Measurements from ENCODE around the gene TBC1D10A.

TBC1D10A gene

DNA sequence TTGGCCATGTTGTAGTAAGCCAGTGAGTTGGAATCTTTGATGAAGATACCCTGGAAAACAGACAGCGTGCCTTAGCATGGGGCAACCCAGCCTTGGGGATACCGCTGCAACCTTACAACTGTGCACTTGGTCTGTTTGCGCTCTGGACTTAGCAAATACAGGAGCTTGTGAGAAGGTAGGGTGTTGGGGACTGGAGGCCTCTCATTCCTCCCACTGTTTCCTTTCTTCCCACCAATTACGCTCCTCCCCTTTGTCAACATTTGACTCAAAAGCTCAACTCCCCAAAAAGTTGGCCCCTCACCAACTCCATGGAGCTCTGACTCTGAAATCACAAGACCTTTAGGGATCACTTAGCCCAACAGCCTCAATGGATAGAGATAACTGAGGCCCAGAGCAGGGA, 7.9 kb upstream of the TBC1D10A start:
- ATAC-seq (no peak), DNase-seq (no peak)
- peaks cover 28% of the 10 kb centered on the region for H3K4me1 Mint-ChIP-seq
- H3K4me3 Mint-ChIP-seq = no peak overlapping the region
- peak overlapping the region; percentile 62 for H3K27ac Mint-ChIP-seq
- H3K36me3 Mint-ChIP-seq (ENCODE audit: low read depth) = peaks cover 65% of the 10 kb centered on the region
- H3K9me3 Mint-ChIP-seq = no peaks in the 10 kb centered on the region
- H3K27me3 Mint-ChIP-seq = no peaks in the 10 kb centered on the region

DNA sequence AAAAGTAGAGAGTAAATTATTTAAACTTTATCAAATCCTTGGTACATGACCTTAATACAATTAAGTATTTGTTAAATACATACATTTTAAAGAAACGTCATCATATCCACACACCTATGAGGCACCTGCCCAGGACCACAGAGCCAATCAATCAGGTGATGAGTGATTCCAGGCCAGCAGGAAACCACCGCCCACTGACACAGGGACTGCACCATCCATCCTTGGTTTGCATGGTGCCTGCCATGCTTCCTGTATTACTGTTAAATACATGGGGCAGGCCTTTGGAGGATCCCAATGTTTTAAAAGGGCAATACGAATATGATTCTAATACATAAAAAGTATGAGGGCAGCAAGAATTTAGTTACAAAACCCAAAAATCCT, 7.0 kb upstream of the TBC1D10A start:
- Mint-ChIP-seq H3K27ac (peak overlapping the region; percentile 13), H3K9me3 (no peaks in the 10 kb centered on the region), H3K4me1 (peaks cover 28% of the 10 kb centered on the region), H3K36me3 (ENCODE audit: low read depth) (peaks cover 56% of the 10 kb centered on the region), H3K4me3 (no peak overlapping the region), H3K27me3 (no peaks in the 10 kb centered on the region)
- DNase-seq (no peak), ATAC-seq (no peak)

DNA sequence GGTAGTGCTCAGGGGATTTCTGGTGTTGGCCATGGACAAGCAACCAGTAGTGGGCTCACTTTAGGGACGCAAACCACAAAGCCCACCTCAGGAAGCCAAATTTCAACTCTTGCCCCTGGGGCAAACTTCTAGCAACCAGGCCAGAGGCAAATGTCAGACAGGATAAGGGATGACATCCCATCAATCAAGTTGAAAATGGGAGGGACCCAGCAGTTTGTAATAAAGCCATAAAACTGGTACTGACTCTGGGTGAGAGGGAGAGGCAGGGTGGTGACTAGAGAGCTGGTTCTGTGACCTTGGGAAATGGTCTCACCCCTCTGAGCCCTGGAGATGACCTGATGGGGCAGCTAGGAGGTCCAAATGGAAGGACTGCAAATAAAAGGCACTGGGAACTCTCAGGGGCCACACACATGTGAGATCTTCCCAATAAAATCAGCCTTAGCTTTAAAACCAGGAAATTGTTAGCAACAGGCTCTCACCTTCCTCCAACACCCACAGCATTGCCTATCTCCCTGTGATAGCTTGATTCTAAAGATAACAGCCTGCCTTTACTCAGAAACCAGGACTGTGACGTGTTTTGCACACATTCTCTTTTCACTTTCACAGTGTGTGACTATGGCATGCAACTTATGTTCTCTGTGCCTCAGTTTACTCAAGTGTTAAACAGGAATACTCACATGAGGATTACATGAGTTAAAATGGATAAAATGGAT, 6.4 kb upstream of the TBC1D10A start:
- DNase-seq (no peak), ATAC-seq (peak; percentile 47)
- Mint-ChIP-seq H3K9me3 (no peaks in the 10 kb centered on the region), H3K27me3 (no peaks in the 10 kb centered on the region), H3K27ac (peak overlapping the region; percentile 53), H3K36me3 (ENCODE audit: low read depth) (peaks cover 53% of the 10 kb centered on the region), H3K4me1 (peaks cover 28% of the 10 kb centered on the region), H3K4me3 (no peak overlapping the region)

DNA sequence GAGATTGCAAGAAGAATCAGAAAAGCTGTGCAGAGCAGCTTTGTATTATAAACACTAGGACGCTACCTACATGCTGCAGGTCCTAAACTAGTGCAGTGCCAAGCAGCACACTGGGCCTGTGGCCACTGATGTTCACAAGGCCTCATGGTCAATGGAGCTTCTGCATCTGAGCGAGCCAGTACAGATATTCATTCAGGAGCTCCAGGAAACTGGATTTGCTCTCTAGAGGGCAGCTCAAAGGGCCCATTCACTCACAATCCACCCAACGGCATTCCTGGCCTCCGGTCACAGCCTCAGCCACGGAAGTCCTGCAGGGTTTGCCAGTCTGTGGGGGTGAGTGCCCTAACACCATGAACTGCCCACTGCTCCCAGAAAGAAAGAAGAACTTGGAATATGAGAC, 5.8 kb upstream of the TBC1D10A start:
- H3K27ac Mint-ChIP-seq = peak overlapping the region; percentile 53
- peaks cover 47% of the 10 kb centered on the region for H3K36me3 Mint-ChIP-seq (ENCODE audit: low read depth)

DNA sequence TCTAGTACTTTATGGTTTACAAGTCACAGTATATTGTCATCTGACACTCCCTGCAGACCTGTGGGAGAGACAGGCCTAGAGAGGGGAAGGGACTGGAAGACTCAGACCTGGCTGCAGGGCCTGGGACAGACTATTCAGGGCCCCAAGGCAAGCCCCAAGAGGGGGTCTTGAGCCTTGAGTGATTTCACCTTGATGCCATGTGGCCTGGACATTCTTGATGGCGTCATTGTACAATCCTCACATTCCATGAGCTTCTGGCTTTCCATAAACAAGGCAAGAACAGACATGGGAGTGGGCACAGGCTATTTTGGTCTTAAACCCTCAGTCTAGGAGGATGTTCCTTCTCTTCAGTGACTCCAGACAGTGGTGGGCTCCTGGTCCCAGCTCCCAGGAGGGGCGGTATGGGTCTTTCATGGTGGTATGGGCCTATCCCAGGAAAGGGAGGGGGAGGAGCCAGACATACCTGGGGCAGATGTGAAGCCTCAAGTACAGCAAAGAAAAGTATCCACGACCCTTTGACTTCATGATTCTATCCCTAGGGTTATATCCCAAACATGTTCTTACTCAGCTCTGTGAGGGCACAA, 1.8 kb upstream of the TBC1D10A start:
- no peaks in the 10 kb centered on the region for H3K9me3 Mint-ChIP-seq
- H3K4me3 Mint-ChIP-seq = no peak overlapping the region
- no peak for DNase-seq
- peaks cover 15% of the 10 kb centered on the region for H3K36me3 Mint-ChIP-seq (ENCODE audit: low read depth)
- ATAC-seq = no peak
- no peak overlapping the region for H3K27ac Mint-ChIP-seq
- H3K27me3 Mint-ChIP-seq = no peaks in the 10 kb centered on the region
- H3K4me1 Mint-ChIP-seq = peaks cover 44% of the 10 kb centered on the region

More for the DNA sequence above, 5.8 kb upstream of the TBC1D10A start:
- H3K4me1 Mint-ChIP-seq = peaks cover 32% of the 10 kb centered on the region
- ATAC-seq = no peak
- H3K27me3 Mint-ChIP-seq = no peaks in the 10 kb centered on the region
- no peaks in the 10 kb centered on the region for H3K9me3 Mint-ChIP-seq
- DNase-seq = no peak
- H3K4me3 Mint-ChIP-seq = no peak overlapping the region

DNA sequence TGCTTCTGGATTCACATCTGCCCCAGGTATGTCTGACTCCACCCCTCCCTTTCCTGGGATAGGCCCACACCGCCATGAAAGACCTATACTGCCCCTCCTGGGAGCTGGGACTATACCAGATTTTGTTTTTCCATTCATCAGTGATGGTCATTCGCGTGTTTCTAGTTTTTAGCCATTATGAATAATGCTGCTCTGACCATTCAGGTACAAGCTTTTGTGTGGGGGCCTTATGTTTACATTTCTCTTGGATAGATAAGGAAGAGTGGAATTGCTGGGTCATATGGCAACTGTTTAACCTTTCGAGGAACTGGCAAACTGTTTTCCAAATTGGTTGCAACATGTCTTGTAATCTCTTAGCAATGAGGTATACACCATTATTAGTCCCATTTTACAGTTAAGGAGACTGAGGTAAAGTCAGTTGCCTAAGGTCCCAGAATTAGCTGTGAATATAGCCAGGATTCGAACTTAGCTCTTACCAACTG, 1.2 kb upstream of the TBC1D10A start:
- no peak for DNase-seq
- H3K36me3 Mint-ChIP-seq (ENCODE audit: low read depth) = peaks cover 17% of the 10 kb centered on the region
- H3K27me3 Mint-ChIP-seq = no peaks in the 10 kb centered on the region
- ATAC-seq = no peak
- H3K4me3 Mint-ChIP-seq = peak overlapping the region; percentile 75
- peaks cover 47% of the 10 kb centered on the region for H3K4me1 Mint-ChIP-seq
- peak overlapping the region; percentile 61 for H3K27ac Mint-ChIP-seq
- no peaks in the 10 kb centered on the region for H3K9me3 Mint-ChIP-seq

DNA sequence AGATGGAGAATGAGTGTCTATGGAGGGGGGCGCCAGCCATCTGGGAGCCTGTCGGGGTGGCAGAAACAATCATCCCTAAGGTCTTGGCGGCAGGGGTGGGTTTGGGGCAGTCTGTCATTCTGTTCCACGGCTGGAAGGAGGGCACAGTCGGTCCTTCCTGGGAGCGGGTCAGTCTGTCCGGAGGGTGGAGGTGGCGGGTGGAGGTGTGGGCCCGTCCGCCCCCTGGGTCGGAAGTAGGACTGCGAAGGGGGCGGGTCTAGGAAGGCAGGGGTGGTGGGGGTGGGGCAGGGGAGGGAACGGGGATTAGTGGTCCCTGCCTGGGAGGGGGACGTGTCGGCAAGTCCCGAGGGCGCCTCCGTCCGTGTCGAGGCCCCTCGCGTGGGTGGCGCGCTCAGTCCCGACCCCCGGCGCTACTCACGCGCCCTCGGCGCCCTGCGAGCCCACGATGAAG, 461 bp downstream of the TBC1D10A start:
- ATAC-seq = peak; percentile 3
- Mint-ChIP-seq H3K9me3 (no peaks in the 10 kb centered on the region), H3K36me3 (ENCODE audit: low read depth) (peaks cover 18% of the 10 kb centered on the region), H3K27me3 (no peaks in the 10 kb centered on the region), H3K4me1 (peaks cover 52% of the 10 kb centered on the region), H3K4me3 (peak overlapping the region; percentile 75), H3K27ac (peak overlapping the region; percentile 72)
- no peak for DNase-seq

DNA sequence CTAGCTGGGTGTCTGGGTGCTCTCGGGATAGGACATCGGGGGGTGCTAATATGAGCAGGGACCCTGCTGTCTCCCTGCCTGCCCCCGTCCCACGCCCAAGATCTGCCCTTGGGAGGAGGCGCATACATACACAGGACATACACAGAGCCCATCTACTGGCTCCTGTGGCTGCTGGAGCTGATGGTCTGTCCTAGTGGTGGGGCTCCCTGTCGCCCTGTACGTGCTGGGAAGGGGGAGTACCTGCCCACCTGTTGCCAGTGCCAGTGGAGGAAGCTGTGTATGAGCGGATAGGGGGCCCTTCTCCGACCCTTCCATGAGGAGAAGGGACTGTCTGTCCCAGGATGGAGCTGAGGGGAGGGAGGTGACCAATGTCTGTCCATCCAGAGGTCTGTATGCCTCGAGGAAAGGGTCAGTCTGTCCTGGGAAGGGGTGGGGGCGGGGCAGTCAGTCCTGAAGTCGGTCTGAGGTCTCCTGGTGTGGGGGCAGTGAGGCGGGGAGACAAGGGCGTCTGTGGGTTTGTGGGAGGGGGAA, 952 bp downstream of the TBC1D10A start:
- Mint-ChIP-seq H3K9me3 (no peaks in the 10 kb centered on the region), H3K27ac (peak overlapping the region; percentile 72), H3K4me3 (peak overlapping the region; percentile 75), H3K27me3 (no peaks in the 10 kb centered on the region), H3K36me3 (ENCODE audit: low read depth) (peaks cover 17% of the 10 kb centered on the region), H3K4me1 (peaks cover 57% of the 10 kb centered on the region)
- no peak for ATAC-seq
- DNase-seq = no peak

DNA sequence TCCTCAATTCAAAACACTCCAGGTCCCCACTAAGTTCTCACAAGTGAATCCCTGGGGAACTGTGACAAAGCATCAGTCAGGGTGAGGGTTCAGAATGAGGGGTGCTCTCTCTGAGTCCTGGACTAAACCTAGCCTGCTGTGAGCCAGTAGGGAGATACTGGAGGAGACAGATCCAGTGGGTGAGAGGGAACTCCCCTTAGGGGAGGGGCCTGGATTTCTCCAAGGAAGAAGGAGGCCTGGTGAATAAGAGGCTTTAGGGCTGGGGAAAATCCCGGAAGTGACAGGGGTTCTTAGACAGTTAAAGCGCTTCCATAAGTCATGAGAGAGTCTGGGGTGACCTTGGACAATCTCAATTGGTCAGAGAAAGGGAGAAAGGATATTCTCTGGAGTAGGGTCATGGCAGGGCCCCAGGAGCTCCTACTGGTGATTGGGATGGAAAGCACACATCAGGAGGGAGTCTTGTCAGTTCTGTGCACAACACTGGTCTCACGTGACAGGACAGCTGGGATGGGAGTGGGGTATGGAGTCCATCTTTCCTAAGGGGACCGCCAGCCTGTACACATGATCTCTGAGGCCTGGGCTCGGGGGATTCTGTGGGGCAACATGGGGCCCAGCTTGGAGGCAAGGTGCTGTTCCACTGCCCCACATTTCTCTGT, 1.5 kb downstream of the TBC1D10A start:
- no peaks in the 10 kb centered on the region for H3K9me3 Mint-ChIP-seq
- no peaks in the 10 kb centered on the region for H3K27me3 Mint-ChIP-seq
- DNase-seq (no peak), ATAC-seq (no peak)
- H3K27ac Mint-ChIP-seq = peak overlapping the region; percentile 72
- peak overlapping the region; percentile 75 for H3K4me3 Mint-ChIP-seq
- H3K4me1 Mint-ChIP-seq = peaks cover 62% of the 10 kb centered on the region
- peaks cover 12% of the 10 kb centered on the region for H3K36me3 Mint-ChIP-seq (ENCODE audit: low read depth)

DNA sequence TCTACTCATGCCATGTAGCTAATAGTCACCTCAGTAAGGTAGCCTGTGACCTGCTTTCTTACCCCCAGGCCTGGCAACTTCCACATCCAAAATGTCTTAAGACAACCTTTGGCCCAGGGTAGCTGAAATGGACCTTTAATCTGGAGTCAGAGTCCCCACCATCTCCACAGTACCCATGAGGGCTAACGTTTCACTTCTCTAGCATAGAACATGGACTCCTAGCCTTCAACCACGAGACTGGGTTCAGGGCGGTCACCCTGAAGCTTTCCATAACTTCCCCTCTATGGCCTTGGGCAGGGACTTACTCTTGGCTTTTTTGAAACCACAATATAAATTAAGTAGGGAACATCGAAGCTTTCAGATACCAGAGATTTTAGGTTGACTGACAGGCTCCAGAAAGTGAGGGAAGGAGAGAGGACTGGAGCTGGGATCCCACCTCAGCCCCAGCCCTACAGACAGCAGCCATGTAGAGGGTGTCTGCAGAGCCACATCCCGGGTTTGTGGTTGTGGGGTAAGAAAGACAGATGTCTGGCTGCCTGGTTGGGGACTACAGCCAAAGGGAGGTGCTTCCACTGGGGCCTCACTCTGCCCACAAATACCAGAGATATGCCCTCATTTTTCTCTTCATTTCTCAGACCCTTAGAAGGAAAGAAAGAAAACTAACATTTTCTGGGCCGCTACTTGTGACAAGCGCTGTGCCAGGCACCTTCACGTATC, 2.6 kb downstream of the TBC1D10A start:
- DNase-seq (peak; percentile 53), ATAC-seq (peak; percentile 57)
- peaks cover 7% of the 10 kb centered on the region for H3K36me3 Mint-ChIP-seq (ENCODE audit: low read depth)
- no peaks in the 10 kb centered on the region for H3K9me3 Mint-ChIP-seq
- no peaks in the 10 kb centered on the region for H3K27me3 Mint-ChIP-seq
- peaks cover 71% of the 10 kb centered on the region for H3K4me1 Mint-ChIP-seq
- H3K4me3 Mint-ChIP-seq = peak overlapping the region; percentile 75
- peak overlapping the region; percentile 61 for H3K27ac Mint-ChIP-seq

DNA sequence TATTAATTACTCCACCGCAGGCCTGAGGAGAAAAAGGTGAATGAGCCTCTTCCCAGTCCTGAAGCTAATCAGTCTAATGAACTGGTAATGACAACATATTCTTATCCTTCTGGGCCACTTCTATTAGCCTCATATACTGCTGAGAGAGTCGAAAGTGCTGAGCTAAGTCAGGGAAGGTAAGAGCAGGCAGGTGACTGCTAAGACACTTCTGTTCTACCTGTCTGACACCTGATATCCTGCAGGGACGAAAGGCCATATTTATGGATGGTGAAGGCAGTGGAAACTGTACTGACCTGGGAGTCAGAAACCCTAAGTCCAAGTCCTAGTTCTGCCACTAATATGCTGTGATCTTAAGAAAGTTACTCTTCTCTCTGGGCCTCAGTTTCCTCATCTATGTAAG, 3.5 kb downstream of the TBC1D10A start:
- no peak overlapping the region for H3K4me3 Mint-ChIP-seq
- no peaks in the 10 kb centered on the region for H3K27me3 Mint-ChIP-seq
- H3K4me1 Mint-ChIP-seq = peaks cover 80% of the 10 kb centered on the region
- ATAC-seq (no peak), DNase-seq (no peak)
- H3K27ac Mint-ChIP-seq = no peak overlapping the region
- H3K36me3 Mint-ChIP-seq (ENCODE audit: low read depth) = peaks cover 10% of the 10 kb centered on the region
- no peaks in the 10 kb centered on the region for H3K9me3 Mint-ChIP-seq

DNA sequence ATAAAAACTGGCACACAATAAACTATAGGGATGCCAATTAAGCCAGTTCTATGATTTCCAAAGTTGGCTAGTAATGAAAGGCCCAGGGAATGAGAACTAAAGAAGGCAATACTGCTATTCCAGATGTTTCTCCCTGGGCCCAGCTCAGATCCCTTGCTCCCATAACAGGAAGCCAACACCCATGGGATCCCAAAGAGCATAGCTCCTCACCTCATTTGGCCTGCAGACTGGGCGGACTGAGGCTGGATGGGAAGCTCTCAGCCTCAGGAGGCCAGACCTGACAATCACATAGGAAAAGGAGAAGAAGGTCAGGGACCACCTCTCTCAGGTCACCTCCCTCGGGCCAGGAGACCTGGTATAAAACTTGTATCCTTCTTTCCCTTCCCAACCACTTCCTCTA, 5.3 kb downstream of the TBC1D10A start:
- ATAC-seq = no peak
- Mint-ChIP-seq H3K27ac (no peak overlapping the region), H3K4me3 (no peak overlapping the region), H3K4me1 (peaks cover 88% of the 10 kb centered on the region), H3K36me3 (ENCODE audit: low read depth) (peaks cover 11% of the 10 kb centered on the region), H3K27me3 (no peaks in the 10 kb centered on the region), H3K9me3 (no peaks in the 10 kb centered on the region)
- DNase-seq = no peak

DNA sequence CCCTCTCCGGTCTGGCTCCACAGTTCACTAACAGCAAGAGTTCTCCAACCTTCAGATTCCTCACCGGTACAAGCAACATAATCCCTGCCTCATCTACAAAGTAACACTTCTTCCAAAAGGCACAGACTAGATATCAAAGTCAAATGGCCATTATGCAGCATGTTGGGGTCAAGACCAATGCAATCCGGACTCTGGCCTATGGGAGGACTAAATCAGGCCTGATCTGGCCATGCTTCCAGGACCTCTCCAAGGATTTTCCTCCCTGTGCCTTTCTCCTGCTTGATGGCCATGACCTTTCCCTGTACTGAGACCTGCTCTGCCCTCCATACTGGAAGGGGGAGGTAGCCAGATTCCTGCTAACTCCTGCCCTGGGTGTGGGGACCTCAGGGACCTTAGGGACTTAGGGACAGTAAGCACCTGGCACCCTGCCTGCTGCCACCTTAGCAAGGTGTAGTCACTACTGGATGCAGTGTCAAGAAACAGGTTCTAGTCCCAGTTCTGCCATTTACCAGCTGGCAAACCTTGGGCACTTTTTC, 6.7 kb downstream of the TBC1D10A start:
- H3K9me3 Mint-ChIP-seq = no peaks in the 10 kb centered on the region
- no peaks in the 10 kb centered on the region for H3K27me3 Mint-ChIP-seq
- peaks cover 89% of the 10 kb centered on the region for H3K4me1 Mint-ChIP-seq
- peaks cover 13% of the 10 kb centered on the region for H3K36me3 Mint-ChIP-seq (ENCODE audit: low read depth)
- DNase-seq = no peak
- no peak overlapping the region for H3K4me3 Mint-ChIP-seq
- H3K27ac Mint-ChIP-seq = no peak overlapping the region
- no peak for ATAC-seq

DNA sequence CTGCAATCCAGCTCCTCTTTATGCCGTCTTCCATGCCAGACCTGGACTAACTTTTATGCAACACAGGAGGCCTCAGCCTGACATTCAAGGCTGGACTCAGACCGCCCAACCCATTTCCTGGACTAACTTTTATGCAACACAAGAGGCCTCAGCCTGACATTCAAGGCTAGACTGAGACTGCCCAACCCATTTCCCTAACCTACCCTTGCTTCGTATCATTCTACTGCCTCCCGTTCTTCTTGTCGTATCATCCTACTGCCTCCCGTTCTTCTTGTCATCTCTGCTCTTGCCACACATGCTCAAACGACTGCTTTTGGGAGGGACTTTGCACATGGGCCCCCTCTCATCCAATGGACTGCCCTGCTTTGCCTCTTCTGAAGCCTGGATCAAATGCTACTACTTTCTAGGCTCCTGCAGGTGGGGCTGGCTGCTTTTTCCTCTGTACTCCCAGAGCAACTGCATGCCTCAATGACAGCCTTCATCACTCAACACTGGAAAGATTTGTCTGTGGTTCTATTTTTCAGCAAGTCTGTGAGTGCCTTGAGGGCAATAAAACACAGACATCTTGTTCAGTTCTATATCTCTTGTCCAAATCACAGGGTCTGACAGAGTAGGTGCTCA, 7.8 kb downstream of the TBC1D10A start:
- Mint-ChIP-seq H3K27ac (peak overlapping the region; percentile 58), H3K4me1 (peaks cover 89% of the 10 kb centered on the region), H3K27me3 (no peaks in the 10 kb centered on the region), H3K9me3 (no peaks in the 10 kb centered on the region), H3K4me3 (no peak overlapping the region), H3K36me3 (ENCODE audit: low read depth) (peaks cover 13% of the 10 kb centered on the region)
- DNase-seq (no peak), ATAC-seq (no peak)

All from activated naive CD8-positive, alpha-beta T cell treated with anti-CD3 and anti-CD28 coated beads, Interleukin-2, amount 50 U/mL, for 24 hours (primary cell).